ENCODE results near the gene KANSL1.
"Not testable (repeated sequence)": the region's sequence is repeated elsewhere in the genome, so short reads cannot be mapped to it uniquely, and the experiment has no call there.

GRCh38 chr17:46225274-46225794 lies 32.1 kb upstream of the KANSL1 start:
- not testable (repeated sequence) for TF ChIP-seq CTCF, POLR2A (IDR thresholded peaks at IDR 0.05)
